WI38 (cell line): Measurements from ENCODE around the gene DNAJC30.

Experiments used
- H3K4me3 ChIP-seq: 2 replicates; pipeline ENCODE4 v1.5.1; 2011; ENCODE audit warnings: low read depth, mild to moderate bottlenecking, control low read depth, low read length
- CTCF ChIP-seq: IDR thresholded peaks from 2 replicates; pipeline ENCODE4 v1.5.1; 2012; ENCODE audit warnings: low read depth, mild to moderate bottlenecking, control low read depth, low read length

The DNAJC30 gene

GRCh38 chr7:73645643-73646174 lies 37.5 kb downstream of the DNAJC30 start:
- H3K4me3 ChIP-seq = no peak overlapping the region
- TF ChIP-seq CTCF = no peak

- H3K4me3 ChIP-seq = no peak overlapping the region
- no peak for TF ChIP-seq CTCF
These were observed 38.5 kb downstream of the DNAJC30 start for GRCh38 chr7:73644688-73645286.

GRCh38 chr7:73642834-73643233 lies 40.4 kb downstream of the DNAJC30 start:
- TF ChIP-seq CTCF = no peak
- no peak overlapping the region for H3K4me3 ChIP-seq

- TF ChIP-seq CTCF = no peak
- H3K4me3 ChIP-seq = no peak overlapping the region
These were observed 44.3 kb downstream of the DNAJC30 start for GRCh38 chr7:73638911-73639310.

- TF ChIP-seq CTCF = no peak
- no peak overlapping the region for H3K4me3 ChIP-seq
These were observed 47.6 kb downstream of the DNAJC30 start for GRCh38 chr7:73635428-73636200.

- TF ChIP-seq CTCF = no peak
- H3K4me3 ChIP-seq = no peak overlapping the region
These were observed 49.4 kb downstream of the DNAJC30 start for GRCh38 chr7:73633844-73634243.

GRCh38 chr7:73633323-73633722 lies 49.9 kb downstream of the DNAJC30 start:
- no peak for TF ChIP-seq CTCF
- H3K4me3 ChIP-seq = no peak overlapping the region
